Measurements from ENCODE around the gene ZMYND15.
A peak's percentile ranks its signal among the peaks of the same experiment; 100 is the strongest.

Gene ZMYND15

DNA sequence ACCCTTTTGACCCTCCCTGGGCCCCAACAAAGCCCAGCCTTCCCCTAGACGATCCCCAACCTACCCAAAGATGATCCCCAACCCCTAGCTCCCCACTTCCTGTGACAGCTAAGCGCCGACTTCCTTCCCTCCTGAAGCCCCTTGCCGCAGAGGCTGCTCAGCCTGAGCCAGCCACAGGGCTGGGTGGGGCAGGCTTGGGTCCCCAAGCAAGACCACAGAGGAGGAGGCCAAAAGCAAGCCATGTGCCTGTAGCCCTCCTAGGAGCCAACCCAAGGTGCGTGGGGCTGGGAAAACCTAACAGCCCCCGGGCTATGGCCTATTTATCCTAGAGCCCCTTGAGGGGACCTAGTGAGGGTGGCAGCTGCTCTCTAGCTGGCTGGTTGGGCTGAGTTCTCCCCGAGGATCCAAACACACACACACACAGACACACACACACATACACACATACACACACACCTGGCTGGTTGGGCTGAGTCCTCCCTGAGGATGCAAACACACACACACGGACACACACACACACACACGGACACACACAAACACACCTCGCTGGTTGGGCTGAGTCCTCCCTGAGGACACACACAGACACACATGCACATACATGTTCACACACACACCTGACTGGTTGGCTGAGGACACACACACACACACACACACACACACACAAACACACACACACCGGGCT is 24.4 kb upstream of the ZMYND15 start:
- DNase-seq (ENCODE audit: low spot score), result no peak

DNA sequence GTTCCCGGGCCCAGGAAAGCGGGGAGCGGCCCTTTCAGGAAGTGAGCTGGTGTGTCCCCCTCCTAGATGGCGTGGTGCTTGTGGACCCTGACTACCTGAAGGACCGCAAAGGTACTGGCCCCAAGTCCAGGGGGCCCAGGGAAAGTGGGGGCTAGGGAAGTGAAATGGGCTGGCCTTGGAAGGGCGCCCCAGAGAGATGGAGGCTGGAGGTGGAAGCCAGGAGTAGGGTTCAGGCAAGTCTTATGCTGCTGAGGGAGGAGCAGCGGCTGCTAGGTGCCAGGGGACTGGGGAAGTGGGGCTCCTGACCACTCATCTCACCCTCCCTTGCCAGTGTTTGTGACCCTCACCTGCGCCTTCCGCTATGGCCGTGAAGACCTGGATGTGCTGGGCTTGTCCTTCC is 23.6 kb upstream of the ZMYND15 start:
- no peak for DNase-seq (ENCODE audit: low spot score)

- DNase-seq (ENCODE audit: low spot score), result no peak
These were observed 21.8 kb upstream of the ZMYND15 start for GRCh38 chr17:4717791-4718190.

- no peak for DNase-seq (ENCODE audit: low spot score)
These were observed 21.4 kb upstream of the ZMYND15 start for GRCh38 chr17:4718276-4718675.

- DNase-seq (ENCODE audit: low spot score), result no peak
These were observed 20.5 kb upstream of the ZMYND15 start for GRCh38 chr17:4719146-4719545.

GRCh38 chr17:4719684-4720221 is 19.9 kb upstream of the ZMYND15 start:
- DNase-seq (ENCODE audit: low spot score), result peak; percentile 53

DNA sequence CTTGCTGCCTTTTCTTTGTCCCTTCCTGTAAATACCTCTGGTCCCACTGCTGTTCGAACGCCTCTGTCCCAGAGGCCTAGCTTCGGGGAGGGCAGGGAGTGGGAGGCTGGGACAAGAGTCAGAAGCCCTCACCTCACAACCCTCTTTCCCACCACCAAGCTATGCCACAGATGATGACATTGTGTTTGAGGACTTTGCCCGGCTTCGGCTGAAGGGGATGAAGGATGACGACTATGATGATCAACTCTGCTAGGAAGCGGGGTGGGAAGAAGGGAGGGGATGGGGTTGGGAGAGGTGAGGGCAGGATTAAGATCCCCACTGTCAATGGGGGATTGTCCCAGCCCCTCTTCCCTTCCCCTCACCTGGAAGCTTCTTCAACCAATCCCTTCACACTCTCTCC is 18.8 kb upstream of the ZMYND15 start:
- no peak for DNase-seq (ENCODE audit: low spot score)

GRCh38 chr17:4721203-4722135 is 18.2 kb upstream of the ZMYND15 start:
- DNase-seq (ENCODE audit: low spot score), result peak; percentile 96

- no peak for DNase-seq (ENCODE audit: low spot score)
These were observed 16.9 kb upstream of the ZMYND15 start for GRCh38 chr17:4722678-4723240.

DNA sequence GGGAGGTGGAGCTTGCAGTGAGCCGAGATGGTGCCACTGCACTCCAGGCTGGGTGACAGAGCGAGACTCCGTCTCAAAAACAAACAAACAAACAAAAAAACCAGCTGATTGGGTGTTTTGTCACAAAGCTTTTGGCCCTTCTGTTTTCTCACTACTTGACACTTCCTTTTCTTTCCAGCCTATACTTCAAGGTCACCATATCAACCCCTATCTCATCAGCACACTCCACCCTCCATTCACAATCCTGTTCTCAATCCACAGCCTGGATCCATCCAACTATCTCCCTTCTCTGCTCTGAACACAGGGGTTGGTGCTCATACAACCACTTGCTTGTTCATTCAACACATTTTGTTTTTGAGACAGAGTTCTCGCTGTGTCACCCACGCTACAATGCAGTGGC is 15.0 kb upstream of the ZMYND15 start:
- DNase-seq (ENCODE audit: low spot score), result no peak

DNA sequence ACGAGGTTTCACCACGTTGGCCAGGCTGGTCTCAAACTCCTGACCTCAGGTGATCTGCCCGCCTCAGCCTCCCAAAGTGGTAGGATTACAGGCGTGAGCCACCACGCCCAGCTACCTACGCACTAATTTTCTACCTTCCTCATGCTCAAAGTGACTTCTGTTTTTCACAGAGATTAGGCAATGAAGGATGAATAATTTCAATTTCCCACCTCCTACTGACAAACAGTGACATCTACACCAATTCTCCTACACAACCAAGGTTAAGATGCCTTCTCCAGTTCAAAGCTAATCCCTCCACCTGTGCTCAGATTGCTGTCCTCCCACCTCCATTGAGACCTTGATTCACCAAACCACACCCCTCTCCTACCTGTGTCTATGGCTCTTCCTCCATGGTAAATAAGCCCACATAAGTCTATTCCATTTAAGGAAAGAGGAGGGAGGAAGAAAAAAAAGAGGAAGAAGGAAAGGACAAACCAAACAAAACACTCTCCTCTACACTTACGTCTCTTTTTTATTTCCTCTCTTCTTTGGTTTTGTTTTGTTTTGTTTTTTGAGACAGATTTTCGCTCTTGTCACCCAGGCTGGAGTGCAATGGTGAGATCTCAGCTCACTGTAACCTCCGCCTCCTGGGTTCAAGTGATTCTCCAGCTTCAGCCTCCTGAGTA is 13.9 kb upstream of the ZMYND15 start:
- no peak for DNase-seq (ENCODE audit: low spot score)

DNA sequence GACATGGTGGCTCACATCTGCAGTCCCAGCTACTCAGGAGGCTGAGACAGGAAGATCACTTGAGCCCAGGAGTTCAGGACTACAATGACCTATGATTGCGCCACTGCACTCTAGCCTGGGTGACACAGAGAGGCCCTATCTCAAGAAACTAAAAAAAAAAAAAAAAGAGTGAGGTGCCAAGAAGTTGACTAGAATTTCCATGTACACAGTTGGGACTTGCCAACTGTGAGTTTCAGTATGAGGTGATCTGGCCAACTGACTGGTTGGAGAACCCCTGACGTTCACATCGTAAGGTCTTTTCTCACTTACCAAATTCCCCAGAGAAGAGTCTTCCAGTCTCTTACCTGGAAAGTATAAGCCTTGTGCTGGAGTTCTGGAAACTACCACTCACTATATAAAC is 11.5 kb upstream of the ZMYND15 start:
- peak; percentile 50 for DNase-seq (ENCODE audit: low spot score)

DNA sequence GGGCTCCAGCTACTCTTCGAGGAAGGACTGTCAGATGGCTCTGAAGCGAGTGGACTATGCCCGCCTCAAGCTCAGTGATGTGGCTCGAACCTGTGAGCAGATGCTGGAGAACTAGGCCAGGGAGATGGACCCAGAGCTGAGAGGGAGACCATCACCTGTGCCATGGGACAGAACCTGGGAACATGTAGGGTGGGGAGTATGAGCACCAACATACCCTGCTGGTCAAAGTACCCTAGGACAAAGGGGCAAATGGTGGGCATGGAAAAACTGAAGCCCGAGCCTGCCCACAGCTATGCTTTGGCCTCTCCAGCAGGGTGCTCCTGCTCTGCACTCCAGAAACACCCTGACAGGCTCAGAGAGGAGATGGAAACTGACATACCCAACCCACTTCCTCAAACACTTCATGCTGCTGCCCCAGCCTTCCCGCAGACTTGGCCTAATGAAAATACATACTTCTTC is 6.5 kb upstream of the ZMYND15 start:
- DNase-seq (ENCODE audit: low spot score), result no peak

GRCh38 chr17:4734857-4735475 is 4.7 kb upstream of the ZMYND15 start:
- DNase-seq (ENCODE audit: low spot score), result no peak

- DNase-seq (ENCODE audit: low spot score), result no peak
These were observed 3.6 kb upstream of the ZMYND15 start for GRCh38 chr17:4735876-4736651.

GRCh38 chr17:4738136-4739121 is 1.2 kb upstream of the ZMYND15 start:
- DNase-seq (ENCODE audit: low spot score), result no peak

- DNase-seq (ENCODE audit: low spot score), result no peak
These were observed 355 bp downstream of the ZMYND15 start for GRCh38 chr17:4740025-4740351.

- no peak for DNase-seq (ENCODE audit: low spot score)
These were observed 951 bp downstream of the ZMYND15 start for GRCh38 chr17:4740584-4740983.

DNA sequence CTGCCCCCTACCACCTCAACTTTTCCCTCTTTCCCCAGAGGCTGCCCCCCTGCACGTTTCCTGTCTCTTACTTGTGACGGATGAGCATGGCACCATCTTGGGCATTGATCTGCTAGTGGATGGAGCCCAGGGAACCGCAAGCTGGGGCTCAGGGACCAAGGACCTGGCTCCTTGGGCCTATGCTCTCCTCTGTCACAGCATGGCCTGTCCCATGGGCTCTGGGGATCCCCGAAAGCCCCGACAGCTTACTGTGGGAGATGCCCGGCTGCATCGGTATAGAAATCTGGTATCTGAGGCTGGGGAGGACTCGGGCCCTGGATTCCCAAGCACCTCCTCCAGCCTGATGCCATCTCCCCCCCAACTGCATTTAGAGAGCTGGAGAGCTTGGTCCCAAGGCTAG is 1.9 kb downstream of the ZMYND15 start:
- no peak for DNase-seq (ENCODE audit: low spot score)

GRCh38 chr17:4742133-4742532 is 2.5 kb downstream of the ZMYND15 start:
- no peak for DNase-seq (ENCODE audit: low spot score)

Data from hematopoietic multipotent progenitor cell treated with erythropoietin and hydrocortisone succinate and interleukin-3 and kit ligand, for 15 days (in vitro differentiated cells).